Testis (tissue), 3 donors: ENCODE measurements around the gene ATRNL1. TPM values are rescaled to one million over a fixed set of nuclear protein-coding genes. Genes with fewer than 3 reads are reported as not detected.

ENCODE experiments used
- DNase-seq: peaks from one replicate; pipeline ENCODE4 v3.0.0-alpha.2; 2019
- H3K27ac ChIP-seq, 2 donors: fragments of 200-600 bp; sonication (generic); one replicate each; pipeline ENCODE4 v1.5.1; 2019
- H3K27me3 ChIP-seq: fragments of 200-600 bp; sonication (generic); one replicate; pipeline ENCODE4 v1.5.1; 2019
- H3K36me3 ChIP-seq: fragments of 200-600 bp; sonication (generic); one replicate; pipeline ENCODE4 v1.5.1; 2017; ENCODE audit warnings: low read depth; ENCODE audit errors: missing control alignments
- H3K4me1 ChIP-seq: fragments of 200-600 bp; sonication (generic); one replicate; pipeline ENCODE4 v1.5.1; 2019
- H3K4me3 ChIP-seq, 2 donors: fragments of 200-600 bp; sonication (generic); one replicate each; pipeline ENCODE4 v1.5.1; 2017 to 2019
- H3K9me3 ChIP-seq: fragments of 200-600 bp; sonication (generic); one replicate; pipeline ENCODE4 v1.5.1; 2017
- CTCF ChIP-seq, 3 experiments: fragments of 450-650 bp in 2 of 3; fragments of 200-600 bp in 1 of 3; sonication (generic) in 1 of 3; IDR thresholded peaks; one replicate each; pipeline ENCODE4 v1.5.1; 2016 to 2019; ENCODE audit warnings: antibody characterized with exemption in 3 of 3, mild to moderate bottlenecking in 2 of 3, moderate library complexity in 1 of 3
- POLR2A ChIP-seq: fragments of 450-650 bp; IDR thresholded peaks from one replicate; pipeline ENCODE4 v1.6.1; 2017; ENCODE audit warnings: antibody characterized with exemption, mild to moderate bottlenecking, moderate library complexity
- WGBS, 2 donors: methylation state at CpG; one replicate each; pipeline ENCODE4 v1.1.5; 2018; 5-methylcytosine and 5-hydroxymethylcytosine counted together
- intact Hi-C: fragments of 100-400 bp; cut with DNase I; formaldehyde crosslinking; loops from one replicate; pipeline ENCODE4 v1.15.1; 2023; ENCODE audit warnings: low total_unique reads
- polyA plus RNA-seq: library from polyadenylated mRNA; stranded (reverse); fragments of 350-450 nt; fragmentation: Illumina TruSeq; extraction: RNeasy Lipid Tissue Mini Kit (QIAGEN cat#74804); gene quantifications from one replicate; pipeline ENCODE4 v1.2.3, GENCODE V29; 2014; ENCODE audit warnings: low read depth, low replicate concordance; ENCODE audit not compliant: insufficient read depth
- total RNA-seq, 2 donors: library from RNA; depleted of rRNA; stranded (reverse); fragments of >200 nt; gene quantifications; one replicate each; pipeline ENCODE4 v1.2.3, GENCODE V29; 2016

The ATRNL1 gene
- total and polyA plus RNA-seq, 3 donors from 2014 or later: 32.4 to 61.3 (median 45.7) TPM

- TF ChIP-seq POLR2A (no peak), CTCF (IDR thresholded peaks at IDR 0.05) (no peak)
- no peak for DNase-seq
- intact Hi-C loops: no loop called here
- no peaks in the 10 kb centered on the region for H3K9me3 ChIP-seq
- WGBS, 2 donors: 75 to 97% methylated on average over 1 of the region's 1 CpG
- no peak overlapping the region for H3K4me3 ChIP-seq
- H3K4me1 ChIP-seq: no peaks in the 10 kb centered on the region
- H3K27me3 ChIP-seq: no peaks in the 10 kb centered on the region
- H3K27ac ChIP-seq: no peak overlapping the region
- H3K36me3 ChIP-seq: no peaks in the 10 kb centered on the region
Measured at GRCh38 chr10:115711306-115711705, 618.1 kb downstream of the ATRNL1 start.

- WGBS, 2 donors: 94 to 99% methylated on average over 2 of the region's 2 CpGs
- TF ChIP-seq CTCF (IDR thresholded peaks at IDR 0.05) (no peak), POLR2A (no peak)
- no peak for DNase-seq
- intact Hi-C loops: no loop called here
- no peak overlapping the region for H3K27ac ChIP-seq
- no peaks in the 10 kb centered on the region for H3K36me3 ChIP-seq
- H3K9me3 ChIP-seq: no peaks in the 10 kb centered on the region
- no peaks in the 10 kb centered on the region for H3K27me3 ChIP-seq
- no peaks in the 10 kb centered on the region for H3K4me1 ChIP-seq
- no peak overlapping the region for H3K4me3 ChIP-seq
Measured at GRCh38 chr10:115720121-115720520, 627.0 kb downstream of the ATRNL1 start.

- intact Hi-C loops: no loop called here
- Histone ChIP-seq H3K27ac (no peak overlapping the region), H3K36me3 (no peaks in the 10 kb centered on the region), H3K9me3 (no peaks in the 10 kb centered on the region), H3K4me3 (no peak overlapping the region), H3K4me1 (no peaks in the 10 kb centered on the region), H3K27me3 (no peaks in the 10 kb centered on the region)
- WGBS, 2 donors: 83 to 93% methylated on average over 5 of the region's 5 CpGs
- TF ChIP-seq POLR2A: no peak
- no peak for TF ChIP-seq CTCF (IDR thresholded peaks at IDR 0.05)
- no peak for DNase-seq
Measured at GRCh38 chr10:115727129-115727528, 634.0 kb downstream of the ATRNL1 start.

GRCh38 chr10:115744089-115744488 lies 650.9 kb downstream of the ATRNL1 start:
- intact Hi-C loops: no loop called here
- no peak overlapping the region for H3K4me3 ChIP-seq
- no peaks in the 10 kb centered on the region for H3K36me3 ChIP-seq
- H3K27me3 ChIP-seq: no peaks in the 10 kb centered on the region
- WGBS, 2 donors: 88 to 94% methylated on average over 1 of the region's 1 CpG
- no peak for DNase-seq
- TF ChIP-seq CTCF (IDR thresholded peaks at IDR 0.05) (no peak), POLR2A (no peak)
- H3K27ac ChIP-seq: no peak overlapping the region
- no peaks in the 10 kb centered on the region for H3K4me1 ChIP-seq
- H3K9me3 ChIP-seq: no peaks in the 10 kb centered on the region

- Histone ChIP-seq H3K9me3 (no peaks in the 10 kb centered on the region), H3K4me3 (no peak overlapping the region), H3K27ac (no peak overlapping the region), H3K36me3 (no peaks in the 10 kb centered on the region), H3K27me3 (no peaks in the 10 kb centered on the region), H3K4me1 (no peaks in the 10 kb centered on the region)
- DNase-seq: no peak
- 83% methylated on average over 2 of the region's 2 CpGs for WGBS, 2 donors
- TF ChIP-seq CTCF (IDR thresholded peaks at IDR 0.05) (no peak), POLR2A (no peak)
- intact Hi-C loops: no loop called here
Measured at GRCh38 chr10:115745943-115746342, 652.8 kb downstream of the ATRNL1 start.
